Endothelial cell of umbilical vein (primary cell): ENCODE results near the gene DCX. TPM values are rescaled to one million over a fixed set of nuclear protein-coding genes. Genes with fewer than 3 reads are reported as not detected.

ENCODE experiments used
- BruUV-seq: library from RNA; stranded (reverse); fragments of 400-500 nt; replicated peaks from 2 replicates; lab custom pipeline; 2021; lab: Mats Ljungman, UMichigan
- CTCF ChIA-PET: fragments of 300-600, 350-600 bp; sonication (Branson Sonifier 250); formaldehyde crosslinking; loops from one replicate; lab custom pipeline; 2021; ENCODE audit warnings: antibody characterized with exemption, inconsistent platforms; lab: Charles Lee
- POLR2A ChIA-PET: fragments of 300-600, 350-600 bp; sonication (Branson Sonifier 250); formaldehyde crosslinking; loops from one replicate; lab custom pipeline; 2021; ENCODE audit warnings: antibody characterized with exemption, inconsistent platforms; lab: Charles Lee
- DNase-seq: peaks from one replicate; pipeline ENCODE4 v3.0.0-alpha.2; 2011; ENCODE audit warnings: low read depth, low spot score
- FAIRE-seq: peaks from 2 replicates; lab custom pipeline; 2011; peaks lifted over from hg19 to GRCh38; lab: Jason Lieb, UNC
- H2AFZ ChIP-seq: 2 replicates; pipeline ENCODE4 v1.6.0; 2012; ENCODE audit warnings: low read depth, low read length, control low read depth, inconsistent platforms
- H3K27ac ChIP-seq: 2 replicates; pipeline ENCODE4 v1.5.1; 2011; ENCODE audit warnings: low read depth, mild to moderate bottlenecking, control low read depth, low read length, moderate library complexity; ENCODE audit not compliant: insufficient read depth
- H3K27me3 ChIP-seq, 2 experiments: 2 replicates each; pipeline versions ENCODE4 v1.6.0 to v1.6.1; 2011; ENCODE audit warnings: low read length in 2 of 2, mixed read lengths in 1 of 2; ENCODE audit not compliant: control insufficient read depth in 2 of 2, insufficient read depth in 2 of 2
- H3K36me3 ChIP-seq, 2 experiments: 2 replicates in 1 of 2; 3 replicates in 1 of 2; pipeline ENCODE4 v1.5.1; 2011; ENCODE audit warnings: low read length in 2 of 2, mild to moderate bottlenecking in 1 of 2, moderate library complexity in 1 of 2; ENCODE audit not compliant: control insufficient read depth in 2 of 2, insufficient read depth in 2 of 2; ENCODE audit errors: extremely low read depth in 1 of 2
- H3K4me1 ChIP-seq: 3 replicates; pipeline ENCODE4 v1.5.1; 2011; ENCODE audit warnings: mild to moderate bottlenecking, low read length; ENCODE audit not compliant: control insufficient read depth, insufficient read depth; ENCODE audit errors: extremely low read depth
- H3K4me2 ChIP-seq: 2 replicates; pipeline ENCODE4 v1.6.1; 2011; ENCODE audit warnings: low read length, control low read depth, mixed read lengths; ENCODE audit not compliant: insufficient read depth
- H3K4me3 ChIP-seq, 3 experiments: fragments of 200-600 bp in 1 of 3; sonication (generic), shearing (Covaris generic) in 1 of 3; replicated peaks in 1 of 3; 2 replicates each; pipeline ENCODE4 v1.5.1; 2011 to 2016; ENCODE audit warnings: control low read depth in 3 of 3, low read length in 3 of 3, mild to moderate bottlenecking in 2 of 3, inconsistent platforms in 1 of 3, low read depth in 1 of 3, moderate library complexity in 1 of 3; ENCODE audit not compliant: insufficient read depth in 1 of 3
- H3K79me2 ChIP-seq: 2 replicates; pipeline ENCODE4 v1.6.0; 2012; ENCODE audit warnings: low read length, inconsistent platforms; ENCODE audit not compliant: control insufficient read depth, insufficient read depth
- H3K9ac ChIP-seq: replicated peaks from 2 replicates; pipeline ENCODE3; 2011; ENCODE audit warnings: low read length, control low read depth; ENCODE audit not compliant: insufficient read depth; ENCODE audit errors: extremely low read depth
- H3K9me1 ChIP-seq: replicated peaks from 3 replicates; pipeline ENCODE4 v1.6.0; 2011; ENCODE audit warnings: mild to moderate bottlenecking, low read length; ENCODE audit not compliant: control insufficient read depth, insufficient read depth; ENCODE audit errors: extremely low read depth
- H3K9me3 ChIP-seq: replicated peaks from 2 replicates; pipeline ENCODE4 v1.5.1; 2012; ENCODE audit warnings: low read length, inconsistent platforms; ENCODE audit not compliant: control insufficient read depth, insufficient read depth
- H4K20me1 ChIP-seq: replicated peaks from 2 replicates; pipeline ENCODE3; 2011; ENCODE audit warnings: mild to moderate bottlenecking, low read length; ENCODE audit not compliant: control insufficient read depth, insufficient read depth; ENCODE audit errors: extremely low read depth
- EZH2 ChIP-seq: IDR thresholded peaks from 2 replicates; pipeline ENCODE4 v1.6.1; 2012; ENCODE audit warnings: borderline replicate concordance, low read depth, mild to moderate bottlenecking, moderate library complexity, low read length, inconsistent platforms; ENCODE audit not compliant: severe bottlenecking
- FOS ChIP-seq: IDR thresholded peaks from 2 replicates; pipeline ENCODE4 v1.6.1; 2011; ENCODE audit warnings: mild to moderate bottlenecking, low read length, moderate library complexity, borderline replicate concordance; ENCODE audit not compliant: insufficient read depth
- GATA2 ChIP-seq: IDR thresholded peaks from 2 replicates; pipeline ENCODE4 v1.7.0; 2011; ENCODE audit warnings: low read depth, mild to moderate bottlenecking, moderate library complexity, mixed read lengths, low read length; ENCODE audit not compliant: insufficient read length, insufficient read depth
- JUN ChIP-seq: IDR thresholded peaks from 2 replicates; pipeline ENCODE4 v1.6.1; 2011; ENCODE audit warnings: borderline replicate concordance, low read depth; ENCODE audit not compliant: insufficient read length, insufficient read depth
- MYC ChIP-seq: IDR thresholded peaks from one replicate; pipeline ENCODE4 v1.6.1; 2011; ENCODE audit warnings: mild to moderate bottlenecking, low read depth, low read length
- POLR2A ChIP-seq: IDR thresholded peaks from 2 replicates; pipeline ENCODE4 v1.6.1; 2012; ENCODE audit warnings: low read depth, mild to moderate bottlenecking, control low read depth, low read length
- POLR2AphosphoS5 ChIP-seq: IDR thresholded peaks from 2 replicates; pipeline ENCODE4 v1.6.1; 2012; ENCODE audit warnings: low read depth, mild to moderate bottlenecking, control low read depth, low read length, moderate library complexity; ENCODE audit not compliant: insufficient read depth
- dilution Hi-C: fragments of 300-500 bp; cut with MboI; formaldehyde crosslinking; loops from one replicate; pipeline ENCODE4 v1.15.0; 2019; ENCODE audit warnings: low sequenced_read_pairs; ENCODE audit not compliant: extremely low pct_ligation_motif_present
- intact Hi-C: fragments of 100-400 bp; cut with micrococcal nuclease; formaldehyde crosslinking; loops from one replicate; pipeline ENCODE4 v1.10.0; 2022
- polyA plus RNA-seq, 4 experiments: library from polyadenylated mRNA; depleted of rRNA in 3 of 4; stranded (reverse) in 3 of 4; unstranded in 1 of 4; fragments of >200 nt; gene quantifications; 2 replicates each; pipeline versions ENCODE4 v1.2.1 to v1.2.3, GENCODE V29; 2011 to 2012; ENCODE audit warnings: missing spikeins in 1 of 4
- total RNA-seq: library from RNA; stranded (reverse); gene quantifications from 2 replicates; pipeline ENCODE4 v1.2.3, GENCODE V29; 2021
- TF ChIP-seq, protein P1 (sequence below): IDR thresholded peaks from 2 replicates; pipeline ENCODE4 v1.6.1; 2011; ENCODE audit not compliant: insufficient read depth, insufficient read length
- TF ChIP-seq, protein P2 (sequence below), 2 donors: IDR thresholded peaks; 1 replicate in 1 of 2; 2 replicates in 1 of 2; pipeline ENCODE4 v1.5.1; 2011; ENCODE audit warnings: low read length in 2 of 2, mild to moderate bottlenecking in 2 of 2, moderate library complexity in 2 of 2, control low read depth in 1 of 2, inconsistent platforms in 1 of 2, low read depth in 1 of 2; ENCODE audit not compliant: insufficient read depth in 1 of 2; ENCODE audit errors: extremely low read depth in 1 of 2

Gene DCX
- total and polyA plus RNA-seq, 2 donors (not counting 3 experiments of a cell fraction or from before 2014, with no cell fraction given): not detected

DNA sequence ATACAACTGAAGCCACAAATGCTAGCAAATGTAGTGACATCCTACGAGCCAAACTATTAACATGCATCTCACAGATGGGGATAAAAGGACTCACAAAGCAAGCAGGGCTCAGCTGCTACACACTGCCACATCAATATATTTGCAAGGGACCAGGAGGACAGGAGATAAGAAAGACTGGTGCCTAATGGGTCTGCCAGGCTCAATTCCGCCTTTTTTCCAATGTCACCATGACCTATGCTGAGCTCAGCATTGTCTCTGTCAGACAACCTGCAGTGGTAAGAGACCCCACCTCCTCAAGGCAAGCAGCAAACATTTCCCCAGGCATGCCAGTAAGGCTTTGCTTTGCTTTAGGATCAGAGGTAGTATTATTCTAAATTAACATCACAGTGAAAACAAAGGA lies 435 bp downstream of the DCX start:
- ChIA-PET POLR2A (no interaction called here), CTCF (no interaction called here)
- Histone ChIP-seq H3K79me2 (no peaks in the 10 kb centered on the region), H3K4me3 (no peak overlapping the region), H3K4me2 (no peak overlapping the region), H4K20me1 (no peaks in the 10 kb centered on the region), H3K4me1 (no peaks in the 10 kb centered on the region), H3K9ac (no peak overlapping the region), H3K9me3 (no peaks in the 10 kb centered on the region), H3K9me1 (no peaks in the 10 kb centered on the region), H3K27ac (no peak overlapping the region), H3K36me3 (no peaks in the 10 kb centered on the region), H3K27me3 (no peaks in the 10 kb centered on the region), H2AFZ (no peak overlapping the region)
- no TSS peak for BruUV-seq
- no peak for TF ChIP-seq POLR2A
- no peak for TF ChIP-seq GATA2
- TF ChIP-seq, protein P1, sequence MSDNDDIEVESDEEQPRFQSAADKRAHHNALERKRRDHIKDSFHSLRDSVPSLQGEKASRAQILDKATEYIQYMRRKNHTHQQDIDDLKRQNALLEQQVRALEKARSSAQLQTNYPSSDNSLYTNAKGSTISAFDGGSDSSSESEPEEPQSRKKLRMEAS: no peak
- no peak for TF ChIP-seq FOS
- no peak for TF ChIP-seq POLR2AphosphoS5
- no peak for TF ChIP-seq MYC
- no peak for TF ChIP-seq EZH2
- TF ChIP-seq JUN: no peak
- TF ChIP-seq, protein P2, sequence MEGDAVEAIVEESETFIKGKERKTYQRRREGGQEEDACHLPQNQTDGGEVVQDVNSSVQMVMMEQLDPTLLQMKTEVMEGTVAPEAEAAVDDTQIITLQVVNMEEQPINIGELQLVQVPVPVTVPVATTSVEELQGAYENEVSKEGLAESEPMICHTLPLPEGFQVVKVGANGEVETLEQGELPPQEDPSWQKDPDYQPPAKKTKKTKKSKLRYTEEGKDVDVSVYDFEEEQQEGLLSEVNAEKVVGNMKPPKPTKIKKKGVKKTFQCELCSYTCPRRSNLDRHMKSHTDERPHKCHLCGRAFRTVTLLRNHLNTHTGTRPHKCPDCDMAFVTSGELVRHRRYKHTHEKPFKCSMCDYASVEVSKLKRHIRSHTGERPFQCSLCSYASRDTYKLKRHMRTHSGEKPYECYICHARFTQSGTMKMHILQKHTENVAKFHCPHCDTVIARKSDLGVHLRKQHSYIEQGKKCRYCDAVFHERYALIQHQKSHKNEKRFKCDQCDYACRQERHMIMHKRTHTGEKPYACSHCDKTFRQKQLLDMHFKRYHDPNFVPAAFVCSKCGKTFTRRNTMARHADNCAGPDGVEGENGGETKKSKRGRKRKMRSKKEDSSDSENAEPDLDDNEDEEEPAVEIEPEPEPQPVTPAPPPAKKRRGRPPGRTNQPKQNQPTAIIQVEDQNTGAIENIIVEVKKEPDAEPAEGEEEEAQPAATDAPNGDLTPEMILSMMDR (IDR thresholded peaks at IDR 0.05; ENCODE audit: extremely low read depth in 1 of 2, insufficient read depth in 1 of 2, low read depth in 1 of 2, low read length in 2 of 2): no peak
- intact Hi-C loops: no loop called here
- DNase-seq (no peak), FAIRE-seq (no peak)
- dilution Hi-C loops: no loop called here
